GM19239 (cell line): ENCODE results near the gene MTERF1.
A peak's percentile ranks its signal among the peaks of the same experiment; 100 is the strongest.
"Not testable (repeated sequence)": the region's sequence is repeated elsewhere in the genome, so short reads cannot be mapped to it uniquely, and the experiment has no call there.

Experiments used
- DNase-seq: peaks from one replicate; pipeline ENCODE4 v3.0.0; 2011; ENCODE audit warnings: low spot score; ENCODE audit not compliant: insufficient read length
- FAIRE-seq: peaks from 2 replicates; lab custom pipeline; 2011; peaks lifted over from hg19 to GRCh38; lab: Jason Lieb, UNC

MTERF1 gene

DNA sequence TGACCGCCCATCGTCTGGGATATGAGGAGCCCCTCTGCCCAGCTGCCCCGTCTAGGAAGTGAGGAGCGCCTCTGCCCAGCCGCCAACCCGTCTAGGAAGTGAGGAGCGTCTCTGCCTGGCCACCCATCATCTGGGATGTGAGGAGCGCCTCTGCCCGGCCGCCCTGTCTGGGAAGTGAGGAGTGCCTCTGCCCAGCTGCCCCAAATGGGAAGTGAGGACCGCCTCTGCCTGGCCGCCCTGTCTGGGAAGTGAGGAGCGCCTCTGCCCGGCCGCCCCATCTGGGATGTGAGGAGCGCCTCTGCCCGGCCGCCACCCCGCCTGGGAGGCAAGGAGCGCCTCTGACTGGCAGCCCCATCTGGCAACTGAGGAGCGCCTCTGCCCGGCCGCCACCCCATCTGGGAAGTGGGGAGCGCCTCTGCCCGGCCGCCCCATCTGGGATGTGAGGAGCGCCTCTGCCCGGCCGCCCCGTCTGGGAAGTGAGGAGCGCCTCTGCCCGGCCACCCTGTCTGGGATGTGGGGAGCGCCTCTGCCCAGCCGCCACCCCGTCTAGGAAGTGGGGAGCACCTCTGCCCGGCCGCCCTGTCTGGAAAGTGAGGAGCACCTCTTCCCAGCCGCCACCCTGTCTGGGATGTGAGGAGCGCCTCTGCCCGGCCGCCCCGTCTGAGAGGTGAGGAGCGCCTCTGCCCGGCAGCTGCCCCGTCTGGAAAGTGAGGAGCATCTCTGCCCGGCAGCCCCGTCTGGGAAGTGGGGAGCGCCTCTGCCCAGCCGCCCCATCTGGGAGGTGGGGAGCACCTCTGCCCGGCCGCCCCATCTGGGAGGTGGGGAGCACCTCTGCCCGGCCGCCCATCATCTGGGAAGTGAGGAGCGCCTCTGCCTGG is 7.1 kb upstream of the MTERF1 start:
- DNase-seq, FAIRE-seq: not testable (repeated sequence)

DNA sequence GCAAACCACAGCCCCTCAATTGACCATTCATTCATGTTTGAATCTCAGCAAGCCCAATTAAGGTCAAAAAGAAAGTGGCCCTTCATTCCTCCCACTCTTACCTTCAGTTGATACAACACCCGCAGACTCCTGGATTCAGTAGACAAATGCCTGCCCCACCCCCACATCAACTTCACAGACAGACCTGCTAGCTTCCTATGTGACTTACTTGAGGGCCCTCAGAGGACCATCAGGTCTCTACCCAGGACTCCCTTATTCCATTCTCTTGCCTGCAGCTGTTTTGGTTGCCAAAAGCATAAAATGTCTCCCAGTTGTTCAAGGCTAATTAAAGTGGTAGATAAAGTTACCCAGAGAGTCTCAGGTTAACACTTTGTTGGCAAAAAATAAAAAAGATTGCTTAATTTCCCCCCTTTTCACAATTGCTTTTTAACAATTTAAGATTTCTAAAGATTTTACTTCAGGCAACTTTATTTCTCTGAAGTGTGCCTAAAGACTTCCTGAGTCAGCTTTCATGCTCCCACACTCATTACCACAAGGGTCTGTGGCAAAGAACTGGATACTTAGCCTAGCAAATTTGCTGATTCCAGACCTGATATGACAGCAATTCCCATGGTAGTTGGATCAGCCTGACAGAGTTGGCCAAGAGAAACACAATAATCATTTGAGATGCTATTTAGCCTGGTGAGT is 3.3 kb upstream of the MTERF1 start:
- no peak for DNase-seq
- no peak for FAIRE-seq

DNA sequence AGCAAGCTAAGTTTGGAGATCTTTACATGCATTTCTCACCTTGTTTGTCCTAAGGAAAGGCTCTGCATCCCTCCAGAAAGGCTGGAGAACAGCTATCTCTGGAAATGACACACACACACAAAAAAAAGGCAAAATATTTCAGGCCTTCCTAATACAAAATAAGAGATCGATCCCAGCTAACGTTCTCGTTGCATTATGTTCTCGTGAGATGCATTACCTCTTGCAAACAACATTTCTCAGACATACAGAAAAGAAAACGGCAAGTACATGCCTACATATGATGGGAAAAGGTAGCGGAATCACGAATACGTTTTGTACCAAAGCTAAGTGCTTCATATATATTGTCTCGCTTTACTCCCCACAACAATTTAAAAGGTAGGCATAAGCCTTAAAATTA is 488 bp downstream of the MTERF1 start:
- FAIRE-seq (no peak), DNase-seq (no peak)

DNA sequence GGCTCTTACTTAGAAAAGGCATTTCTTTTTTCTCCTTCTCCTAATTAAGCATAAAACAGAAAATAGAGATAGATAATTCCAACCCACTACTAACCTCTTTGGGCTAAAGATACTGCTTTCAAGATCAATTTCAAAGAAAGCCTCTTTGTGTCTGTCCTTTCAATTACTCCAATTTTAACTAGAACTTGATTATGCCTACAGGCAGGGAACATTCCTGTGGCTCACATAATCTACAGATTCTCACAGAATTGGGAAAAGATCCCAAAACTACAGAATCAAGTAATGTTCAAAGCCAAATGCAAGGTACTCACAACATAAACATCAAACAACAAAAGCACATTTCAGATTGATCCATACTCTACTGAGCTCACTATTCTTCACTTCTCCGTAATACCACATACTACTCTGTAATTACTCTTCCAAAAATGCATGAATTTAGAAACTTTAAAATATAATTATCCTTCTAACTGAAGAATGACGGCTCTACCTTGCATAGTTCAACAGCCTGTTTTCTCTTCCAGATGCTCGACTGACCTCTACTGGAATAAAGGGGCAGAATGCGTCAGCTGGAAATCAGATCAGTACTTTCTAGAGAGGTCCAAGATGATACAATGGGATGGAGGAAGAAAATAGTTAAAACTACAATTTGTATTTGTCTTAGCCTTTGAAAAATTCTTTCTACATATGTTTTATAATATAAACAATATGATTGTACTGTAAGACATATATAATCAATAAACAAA is 3.9 kb downstream of the MTERF1 start:
- FAIRE-seq = no peak
- DNase-seq = no peak

DNA sequence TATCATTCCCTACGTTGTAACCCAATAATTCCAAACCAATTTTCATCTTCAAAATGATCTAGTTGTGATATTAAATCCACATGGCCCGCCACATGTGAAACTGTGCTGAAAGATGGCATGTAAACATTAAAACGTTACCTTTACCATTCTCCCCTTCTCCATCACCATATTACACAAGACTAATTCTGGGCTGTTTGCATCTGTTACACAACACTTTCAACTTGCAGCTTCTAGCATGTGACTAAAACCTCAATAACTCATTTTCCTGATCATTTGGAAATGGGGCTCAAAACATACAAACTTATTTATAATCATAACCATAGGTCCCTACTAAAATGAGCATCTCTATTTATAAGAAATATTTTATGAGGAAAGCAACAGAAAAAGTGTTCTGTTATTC is 4.7 kb downstream of the MTERF1 start:
- no peak for FAIRE-seq
- DNase-seq = no peak

DNA sequence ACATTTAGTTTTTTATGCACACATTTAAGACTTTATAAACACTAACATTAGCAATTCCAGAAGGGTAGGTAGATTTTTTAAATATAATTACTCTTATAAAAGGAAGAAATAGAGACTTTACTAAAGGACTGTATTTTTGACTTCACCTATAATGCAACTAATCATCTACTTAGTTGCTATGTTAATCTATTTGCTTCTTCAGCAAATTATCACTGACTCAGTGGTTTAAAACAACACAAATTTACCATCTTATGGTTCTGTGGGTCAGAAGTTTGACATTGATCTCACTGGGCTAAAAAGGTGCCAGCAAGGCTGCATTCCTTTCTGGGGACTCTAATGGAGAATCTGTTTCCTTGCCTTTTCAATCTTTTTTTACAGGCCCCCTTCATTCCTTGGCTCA is 7.6 kb downstream of the MTERF1 start:
- FAIRE-seq (no peak), DNase-seq (no peak)

DNA sequence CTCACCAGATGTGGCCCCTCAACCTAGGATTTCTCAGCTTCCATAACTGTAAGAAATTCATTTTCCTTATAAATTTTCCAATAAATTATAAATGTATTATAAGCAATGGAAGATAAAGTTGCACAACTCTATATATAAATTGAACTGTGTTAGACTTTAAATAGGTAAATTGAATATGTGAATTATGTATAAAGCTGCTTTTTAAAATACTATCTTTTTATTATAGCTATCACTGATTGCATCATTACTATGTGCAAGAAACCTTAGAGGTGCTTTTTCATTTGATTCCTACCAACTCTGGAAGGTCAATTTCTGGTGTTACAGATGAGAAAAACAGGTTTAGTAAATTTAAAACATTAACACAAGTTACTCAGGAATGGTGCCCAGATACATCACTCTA is 8.4 kb downstream of the MTERF1 start:
- DNase-seq (no peak), FAIRE-seq (no peak)

DNA sequence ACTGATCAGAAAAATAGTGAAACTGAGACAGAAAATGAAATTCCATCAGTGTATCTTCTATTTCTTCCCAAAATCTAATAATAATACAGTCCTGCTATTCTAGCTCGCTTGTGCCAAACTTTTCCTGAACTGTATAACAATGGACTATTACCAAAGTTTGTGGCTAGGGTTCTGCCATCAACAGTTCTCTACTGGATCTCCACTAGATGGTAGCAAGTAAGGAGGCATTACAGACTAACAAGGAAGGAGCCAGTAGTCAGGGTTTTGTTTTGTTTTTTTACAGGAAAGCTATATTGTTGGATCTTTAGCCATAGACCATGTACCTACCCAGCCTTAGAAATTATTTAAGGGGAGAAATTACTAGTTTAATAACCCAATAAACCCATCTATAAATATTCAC is 10.8 kb downstream of the MTERF1 start:
- FAIRE-seq (no peak), DNase-seq (no peak)

DNA sequence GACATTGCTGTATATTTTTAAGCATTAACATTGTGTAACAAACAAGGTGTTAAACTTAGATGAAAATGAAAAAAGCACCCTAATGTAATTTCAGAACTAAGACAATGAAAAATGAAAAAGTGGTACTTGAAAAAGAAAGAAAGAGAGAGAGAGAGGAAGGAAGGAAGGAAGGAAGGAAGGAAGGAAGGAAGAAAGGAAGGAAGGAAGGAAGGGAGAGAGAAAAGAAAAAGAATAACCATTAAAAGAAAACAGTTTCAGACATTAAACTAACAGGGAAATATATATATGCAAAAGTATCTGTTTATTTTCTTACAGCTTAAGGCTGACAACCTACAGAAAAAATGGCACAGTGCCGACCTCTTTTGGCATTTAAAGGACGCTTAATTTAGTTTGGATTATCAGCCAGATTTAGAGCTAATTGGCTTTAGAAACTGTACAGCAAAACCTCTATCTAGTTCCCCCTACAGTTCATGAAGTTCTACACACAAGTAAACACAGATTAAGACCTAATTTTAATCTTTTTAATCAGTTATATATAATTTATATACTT is 13.8 kb downstream of the MTERF1 start:
- FAIRE-seq (no peak), DNase-seq (no peak)

DNA sequence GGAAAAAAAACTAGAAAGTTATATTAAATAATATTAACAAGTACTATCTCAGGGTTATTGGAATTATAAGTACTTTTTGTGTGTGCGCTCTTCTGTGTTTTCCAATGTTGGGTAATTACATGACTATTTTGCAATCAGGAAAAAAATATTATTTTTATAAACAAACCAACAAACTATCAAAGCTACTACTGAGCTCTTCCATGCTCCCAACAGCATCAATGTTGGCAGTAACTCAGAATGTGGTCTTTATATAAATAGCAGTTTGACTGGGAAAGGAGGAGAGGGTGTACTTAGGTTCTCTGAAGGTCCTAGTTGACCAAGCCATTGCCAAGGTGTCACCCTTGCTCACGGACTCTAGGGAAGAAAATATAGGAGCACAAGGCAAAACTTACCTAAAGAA is 15.0 kb downstream of the MTERF1 start:
- FAIRE-seq (no peak), DNase-seq (no peak)

DNA sequence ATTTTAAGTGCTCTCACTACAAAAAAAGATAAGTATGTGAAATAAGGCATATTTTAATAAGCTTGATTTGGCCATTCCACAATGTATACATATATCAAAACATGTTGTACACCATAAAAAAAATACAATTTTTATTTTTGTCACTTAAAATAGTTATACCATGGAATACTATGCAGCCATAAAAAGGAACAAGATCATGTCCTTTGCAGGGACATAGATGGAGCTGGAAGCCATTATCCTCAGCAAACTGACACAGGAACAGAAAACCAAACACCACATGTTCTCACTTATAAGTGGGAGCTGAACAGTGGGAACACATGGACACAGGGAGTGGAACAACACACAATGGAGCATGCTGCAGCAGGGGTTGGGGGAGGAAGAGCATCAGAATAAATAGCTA is 15.9 kb downstream of the MTERF1 start:
- FAIRE-seq, DNase-seq: not testable (repeated sequence)

DNA sequence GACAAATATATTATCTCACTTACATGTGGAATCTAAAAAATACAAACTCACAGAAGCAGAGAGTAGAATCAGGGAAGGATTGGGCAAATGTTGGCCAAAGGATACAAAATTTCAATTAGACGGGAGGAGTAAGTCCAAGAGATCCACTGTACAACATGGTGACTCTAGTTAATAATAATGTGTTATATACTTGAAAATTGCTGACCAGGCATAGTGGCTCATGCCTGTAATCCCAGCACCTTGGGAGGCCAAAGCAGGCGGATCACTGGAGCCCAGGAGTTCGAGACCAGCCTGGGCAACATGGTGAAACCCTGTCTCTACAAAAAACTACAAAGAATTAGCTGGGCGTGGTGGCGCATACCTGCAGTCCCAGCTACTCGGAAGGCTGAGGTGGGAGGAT is 16.4 kb downstream of the MTERF1 start:
- DNase-seq = no peak
- no peak for FAIRE-seq

DNA sequence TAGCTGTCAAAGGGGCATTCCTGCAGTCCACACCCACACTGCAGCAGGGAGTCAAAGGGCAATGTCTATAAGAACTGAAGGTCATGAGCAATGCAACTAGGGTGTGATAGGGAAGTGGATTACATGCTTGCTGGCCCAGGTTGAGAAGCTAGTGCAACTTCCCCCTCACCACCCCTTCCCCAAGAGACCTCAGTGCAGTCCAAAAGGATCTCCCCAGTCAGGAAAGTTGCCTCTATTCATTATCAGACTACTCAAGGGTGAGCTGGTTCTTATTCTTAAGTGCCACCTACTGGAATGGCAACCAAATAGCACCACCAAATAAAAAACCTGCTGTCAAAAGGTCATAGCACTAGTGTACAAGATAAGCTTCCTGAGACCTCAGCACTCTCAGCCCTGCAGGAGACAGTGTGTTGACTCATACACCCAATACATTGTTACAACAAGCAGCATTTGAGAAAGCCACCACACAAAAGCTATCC is 28.2 kb downstream of the MTERF1 start:
- FAIRE-seq (no peak), DNase-seq (no peak)

DNA sequence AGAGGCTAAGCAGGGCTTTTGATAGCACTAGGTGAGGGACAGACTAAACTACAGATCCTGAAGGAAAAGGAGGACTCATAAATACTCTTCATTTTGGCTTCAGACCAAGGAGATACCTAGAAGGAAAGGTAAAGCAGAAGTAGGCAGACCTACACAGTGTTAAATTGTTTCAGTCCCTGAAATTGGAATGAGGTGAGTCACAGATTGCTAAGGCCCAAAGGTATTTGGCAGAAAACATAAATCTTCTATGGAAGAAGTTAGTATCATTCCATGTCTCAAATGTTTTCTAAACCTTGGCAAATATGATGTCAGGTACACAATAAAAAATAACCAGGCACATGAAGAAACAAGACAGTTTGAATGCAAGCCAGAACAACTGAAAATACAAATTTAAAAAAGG is 30.0 kb downstream of the MTERF1 start:
- no peak for FAIRE-seq
- DNase-seq = no peak

DNA sequence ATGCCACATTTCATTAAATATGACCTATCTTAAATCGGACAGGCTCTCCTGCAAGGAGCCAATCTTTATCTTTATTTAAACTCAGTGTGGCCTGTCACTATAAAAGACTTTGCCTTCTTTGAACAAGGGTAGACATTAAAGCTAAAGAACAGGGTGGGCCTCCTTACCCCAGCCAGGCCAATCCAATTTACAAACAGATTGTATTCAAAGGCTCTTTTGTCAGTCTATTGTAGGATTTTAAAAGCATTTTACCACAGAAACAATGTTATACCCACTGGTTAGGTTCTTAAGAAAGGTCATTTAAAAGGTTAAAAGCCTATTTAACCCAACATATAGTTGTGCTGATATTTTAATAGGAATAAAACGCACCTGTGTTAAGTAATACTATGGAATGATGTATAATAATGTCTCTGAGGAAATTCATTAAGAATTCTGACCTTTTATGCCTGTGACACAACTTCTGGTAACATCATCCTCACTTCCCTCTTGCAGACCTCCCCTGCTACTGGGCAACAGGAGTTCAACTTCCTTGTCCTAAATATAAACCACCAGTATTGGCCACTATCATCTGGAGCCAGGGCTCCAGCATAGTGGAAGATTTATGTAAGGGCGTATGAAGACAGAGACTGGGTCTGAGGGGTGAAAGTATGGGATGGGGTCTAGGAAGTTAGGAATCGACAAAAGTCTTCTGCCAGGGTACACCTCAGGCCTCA is 32.5 kb downstream of the MTERF1 start:
- no peak for DNase-seq
- no peak for FAIRE-seq

DNA sequence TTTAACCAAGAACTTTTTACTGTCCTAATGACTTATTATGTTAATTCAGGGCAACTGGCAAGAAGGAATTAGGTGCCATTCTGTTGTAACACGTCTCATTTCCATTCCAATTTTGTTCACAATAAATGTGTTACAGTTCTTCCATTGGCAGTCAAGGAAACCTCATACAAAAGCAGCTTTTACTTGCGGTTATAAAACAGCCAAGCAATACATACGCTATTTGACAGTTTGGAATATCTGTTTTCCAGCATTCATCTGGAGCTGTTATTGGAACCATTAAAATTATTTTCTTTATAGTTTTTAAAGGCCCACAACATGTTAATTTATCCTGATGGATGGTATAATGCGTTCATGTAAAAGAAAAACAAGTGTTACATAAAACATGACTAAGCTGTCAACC is 33.3 kb downstream of the MTERF1 start:
- FAIRE-seq = no peak

DNA sequence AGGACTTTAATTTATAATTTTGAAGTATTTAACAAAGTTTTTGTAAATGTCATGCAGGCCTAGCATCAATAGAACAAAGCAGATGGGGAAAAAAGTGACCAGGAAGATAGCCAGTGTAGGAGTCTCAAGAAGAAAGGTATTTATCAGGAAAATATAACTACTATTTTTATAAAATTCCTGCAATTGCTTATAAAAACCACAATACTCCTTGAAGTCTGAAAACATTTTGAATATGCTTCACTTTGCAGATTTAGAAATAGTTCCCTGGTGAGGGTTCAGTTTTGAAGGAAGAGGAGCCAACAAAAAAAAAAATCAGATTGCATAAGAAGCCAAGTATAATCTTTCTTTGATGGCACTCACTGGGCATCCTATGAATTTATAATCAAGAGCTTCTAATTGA is 34.1 kb downstream of the MTERF1 start:
- no peak for DNase-seq
- no peak for FAIRE-seq

More for the DNA sequence above, 33.3 kb downstream of the MTERF1 start:
- DNase-seq = no peak

DNA sequence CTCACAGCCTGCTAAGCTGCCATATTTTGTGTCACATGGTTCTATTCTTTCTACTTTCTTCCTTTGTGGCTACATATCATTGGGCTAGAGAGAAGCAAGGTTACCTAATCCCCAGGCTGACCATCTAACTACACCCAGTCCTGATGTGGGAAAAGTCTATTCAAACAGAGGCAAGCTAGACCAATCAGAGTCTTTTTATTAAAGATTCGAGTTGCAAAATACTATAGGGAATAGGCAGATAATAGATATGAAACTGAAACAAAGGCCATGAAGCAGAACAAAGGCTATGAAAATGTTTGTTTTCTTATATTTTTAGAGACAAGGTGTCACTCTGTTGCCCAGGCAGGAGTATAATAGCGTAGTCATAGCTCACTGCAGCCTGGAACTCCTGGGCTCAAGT is 36.7 kb downstream of the MTERF1 start:
- FAIRE-seq (no peak), DNase-seq (peak; percentile 2)

DNA sequence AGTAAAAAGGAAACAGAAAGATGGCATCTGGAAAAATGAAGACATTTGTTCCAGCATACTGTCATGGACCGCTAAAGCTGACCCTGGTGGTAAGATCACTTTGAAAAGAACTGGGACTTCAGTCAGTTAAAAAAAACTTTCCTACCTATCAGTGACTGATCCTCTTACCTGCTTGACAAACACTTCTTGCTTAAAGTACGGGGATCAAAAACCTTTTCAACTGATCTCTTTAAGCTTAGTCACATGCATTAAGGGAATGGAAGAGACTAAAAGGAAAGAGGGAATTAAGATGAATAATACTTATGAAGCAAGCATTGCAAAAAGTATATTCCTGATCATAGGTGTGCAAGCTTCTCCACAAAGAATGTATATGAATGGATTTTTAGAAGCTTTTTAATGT is 42.1 kb downstream of the MTERF1 start:
- DNase-seq = no peak
- no peak for FAIRE-seq
